AG09309 (cell line): Measurements from ENCODE around the gene ZNF528.
A peak's percentile ranks its signal among the peaks of the same experiment; 100 is the strongest.

Experiments
- DNase-seq: peaks from one replicate; pipeline ENCODE4 v3.0.0-alpha.2; 2010; ENCODE audit warnings: low read depth
- H3K4me3 ChIP-seq: 2 replicates; pipeline ENCODE4 v1.5.1; 2011; ENCODE audit warnings: mild to moderate bottlenecking, low read depth, low read length, moderate library complexity; ENCODE audit not compliant: control insufficient read depth
- TF ChIP-seq, protein P1 (sequence below): IDR thresholded peaks from 2 replicates; pipeline ENCODE4 v1.5.1; 2011; ENCODE audit warnings: mild to moderate bottlenecking, low read depth, low read length, inconsistent platforms; ENCODE audit not compliant: insufficient read depth, control insufficient read depth; ENCODE audit errors: missing control alignments

Gene ZNF528

DNA sequence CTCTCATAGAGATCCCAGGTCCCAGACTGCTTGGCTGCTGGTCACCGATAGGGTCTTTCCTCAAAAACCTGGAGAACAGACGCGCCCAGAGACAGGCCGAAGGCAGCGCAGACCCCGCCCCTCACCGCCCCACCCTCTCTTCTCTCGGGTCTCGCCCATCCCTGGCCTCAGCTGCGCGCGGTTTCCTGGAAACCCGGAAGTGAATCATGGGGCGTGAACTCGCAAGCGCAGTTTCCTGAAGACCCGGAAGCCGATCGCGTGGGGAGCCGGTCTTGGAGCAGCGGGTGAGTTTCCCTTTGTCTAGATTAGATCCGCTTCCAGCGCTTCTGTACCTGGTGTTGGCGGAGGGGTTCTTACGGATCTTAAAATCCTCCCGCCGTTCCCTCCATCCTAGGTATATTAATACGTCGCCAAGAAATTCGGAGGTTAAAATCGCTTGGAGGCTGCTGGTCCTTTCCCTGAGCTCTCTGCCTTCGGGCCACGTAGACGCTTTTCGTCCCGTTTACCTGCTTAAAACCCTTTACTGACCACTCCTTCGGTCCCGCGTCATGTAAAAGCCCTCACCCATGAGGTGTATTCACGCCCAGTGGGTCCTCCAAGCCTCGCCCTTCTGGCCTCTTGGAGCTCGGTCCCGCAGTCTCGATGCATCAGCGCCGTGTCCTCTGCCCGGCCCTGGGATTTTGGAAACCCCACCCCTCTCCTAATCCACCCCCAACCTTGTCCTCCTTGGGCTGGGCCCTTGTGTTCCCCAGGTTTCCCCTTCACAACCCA, 55.9 kb downstream of the ZNF528 start, which contains the start of gene ZNF578:
Gene ZNF578 (plus strand): TSS at position 230 of the 771 bp plus-strand sequence. CDS start 48,293 bp downstream, outside the sequence.
- H3K4me3 ChIP-seq = peak within 1 kb of the TSS; percentile 76
- TF ChIP-seq, protein P1, sequence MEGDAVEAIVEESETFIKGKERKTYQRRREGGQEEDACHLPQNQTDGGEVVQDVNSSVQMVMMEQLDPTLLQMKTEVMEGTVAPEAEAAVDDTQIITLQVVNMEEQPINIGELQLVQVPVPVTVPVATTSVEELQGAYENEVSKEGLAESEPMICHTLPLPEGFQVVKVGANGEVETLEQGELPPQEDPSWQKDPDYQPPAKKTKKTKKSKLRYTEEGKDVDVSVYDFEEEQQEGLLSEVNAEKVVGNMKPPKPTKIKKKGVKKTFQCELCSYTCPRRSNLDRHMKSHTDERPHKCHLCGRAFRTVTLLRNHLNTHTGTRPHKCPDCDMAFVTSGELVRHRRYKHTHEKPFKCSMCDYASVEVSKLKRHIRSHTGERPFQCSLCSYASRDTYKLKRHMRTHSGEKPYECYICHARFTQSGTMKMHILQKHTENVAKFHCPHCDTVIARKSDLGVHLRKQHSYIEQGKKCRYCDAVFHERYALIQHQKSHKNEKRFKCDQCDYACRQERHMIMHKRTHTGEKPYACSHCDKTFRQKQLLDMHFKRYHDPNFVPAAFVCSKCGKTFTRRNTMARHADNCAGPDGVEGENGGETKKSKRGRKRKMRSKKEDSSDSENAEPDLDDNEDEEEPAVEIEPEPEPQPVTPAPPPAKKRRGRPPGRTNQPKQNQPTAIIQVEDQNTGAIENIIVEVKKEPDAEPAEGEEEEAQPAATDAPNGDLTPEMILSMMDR = peak; percentile 7
- peak; percentile 43 for DNase-seq

DNA sequence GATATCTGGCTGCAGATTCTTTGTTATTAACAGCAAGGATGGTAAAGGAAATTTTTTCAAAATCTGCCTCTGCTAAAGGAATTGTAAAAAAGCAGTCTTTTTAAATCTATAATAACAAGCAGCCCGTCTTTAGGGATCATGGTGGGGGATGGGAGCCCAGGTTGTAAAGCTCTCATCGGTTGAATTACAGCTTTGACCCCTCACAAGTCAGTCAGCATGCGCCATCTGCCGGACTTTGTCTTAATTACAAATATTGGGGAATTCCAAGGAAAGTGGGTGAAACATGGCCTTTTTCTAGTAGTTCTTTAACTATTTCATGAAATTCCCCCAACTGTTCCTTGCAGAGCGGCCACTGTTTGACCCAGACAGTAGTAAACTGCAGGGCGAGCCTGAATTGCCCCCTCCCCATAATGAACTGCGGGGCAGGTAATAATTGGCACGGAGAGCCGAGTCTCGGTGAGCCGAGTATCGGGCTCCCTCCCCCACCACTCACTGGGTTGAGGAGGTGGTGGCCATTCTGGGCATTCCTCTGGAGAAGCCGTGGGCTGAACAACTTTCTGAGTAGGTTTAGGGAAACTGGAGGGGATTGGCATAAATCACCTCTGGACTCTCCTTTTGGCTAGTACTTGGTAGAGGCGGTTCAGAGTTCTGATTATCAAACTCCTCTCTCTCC, 67.3 kb downstream of the ZNF528 start:
- DNase-seq = no peak
- TF ChIP-seq, protein P1 = no peak
- no peak overlapping the region for H3K4me3 ChIP-seq
